Activated CD4-positive, alpha-beta T cell treated with anti-CD3 and anti-CD28 coated beads, Interleukin-2, amount 50 U/mL, for 16 hours (primary cell): ENCODE results near the gene ARHGEF12.
A peak's percentile ranks its signal among the peaks of the same experiment; 100 is the strongest.
"Not testable (repeated sequence)": the region's sequence is repeated elsewhere in the genome, so short reads cannot be mapped to it uniquely, and the experiment has no call there.

Experiments used
- DNase-seq: peaks from one replicate; pipeline ENCODE4 v3.0.0-alpha.2; 2020

Gene ARHGEF12

GRCh38 chr11:120501976-120502755, 166.0 kb downstream of the ARHGEF12 start:
- no peak for DNase-seq

DNA sequence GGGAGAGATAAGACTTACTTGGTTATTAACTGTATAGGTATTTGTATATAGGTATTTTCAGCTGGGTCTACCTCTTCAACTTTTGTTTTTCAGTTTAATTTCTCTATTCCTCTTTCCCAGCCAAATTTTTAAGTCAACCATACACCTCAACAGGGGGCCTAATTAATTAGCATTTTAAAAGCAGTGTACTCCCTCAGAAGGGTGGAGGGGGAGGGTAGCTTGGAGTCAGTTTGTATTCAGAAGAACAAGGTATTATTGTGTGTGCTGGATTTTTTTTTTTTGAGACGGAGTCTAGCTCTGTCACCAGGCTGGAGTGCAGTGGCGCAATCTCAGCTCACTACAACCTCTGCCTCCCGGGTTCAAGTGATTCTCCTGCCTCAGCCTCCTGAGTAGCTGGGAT, 167.3 kb downstream of the ARHGEF12 start:
- not testable (repeated sequence) for DNase-seq

DNA sequence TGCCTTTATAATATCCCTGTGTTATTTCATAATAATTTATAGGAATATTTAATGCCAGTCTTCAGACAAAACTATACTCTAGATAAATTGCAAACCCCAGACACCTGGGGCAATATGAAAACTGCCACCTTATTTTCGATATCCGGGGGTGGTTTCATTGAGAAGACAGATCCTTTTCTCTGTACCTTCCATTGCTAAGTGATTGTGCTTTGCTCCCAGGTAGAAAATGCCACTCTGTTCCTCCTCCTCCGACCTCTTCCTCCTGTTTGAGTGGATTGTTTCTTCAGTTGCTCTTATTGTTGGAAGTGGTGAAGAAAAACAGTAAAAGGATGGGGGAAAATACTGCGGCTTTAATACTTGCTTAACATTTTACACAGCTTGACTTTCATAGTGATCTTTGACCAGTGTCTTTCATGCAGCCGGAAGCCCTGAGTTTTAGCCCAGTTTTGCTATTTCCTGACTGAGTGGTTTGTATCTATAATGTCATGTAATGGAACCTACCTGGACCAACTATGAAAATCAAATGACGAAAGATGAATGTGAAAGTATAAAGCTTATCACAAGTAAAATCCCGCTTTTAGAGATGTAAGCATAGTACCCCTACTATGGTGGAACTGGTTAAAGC, 169.7 kb downstream of the ARHGEF12 start:
- DNase-seq: no peak

DNA sequence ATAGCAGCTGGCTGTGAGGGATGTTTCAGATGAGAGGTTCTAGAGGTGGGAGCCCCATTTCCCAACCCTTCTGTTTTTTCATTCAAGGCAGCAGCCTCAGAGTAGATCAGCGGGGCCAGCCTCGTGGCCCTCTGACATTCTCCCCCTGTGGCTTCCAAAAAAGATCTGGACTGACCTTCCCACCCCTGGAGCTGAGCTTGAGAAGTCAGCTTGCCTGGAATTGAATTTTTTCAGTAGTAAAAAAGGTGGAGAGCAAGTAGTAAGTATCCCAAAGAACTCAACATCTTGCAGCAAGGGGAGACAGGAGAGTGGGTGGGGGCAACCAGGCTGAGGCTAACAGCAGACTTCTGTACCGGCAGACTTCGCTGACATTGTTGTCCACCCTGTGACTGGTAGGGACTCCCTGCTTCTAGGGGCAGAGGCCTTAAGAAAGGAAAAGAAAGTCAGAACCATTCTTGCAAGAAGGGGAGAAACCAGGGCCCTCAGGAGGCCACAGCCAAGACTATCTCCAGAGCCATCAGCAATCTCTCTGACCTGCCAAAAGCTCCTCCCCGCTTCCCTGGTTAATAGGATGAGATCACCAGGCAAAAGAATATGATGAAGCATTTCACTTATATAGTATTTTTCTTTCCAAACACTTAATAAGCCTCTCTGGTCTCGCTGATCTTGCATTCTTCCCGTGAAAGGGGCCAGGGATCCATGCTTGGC, 173.3 kb downstream of the ARHGEF12 start:
- no peak for DNase-seq

- DNase-seq: no peak
Measured at GRCh38 chr11:120510406-120511115, 174.3 kb downstream of the ARHGEF12 start.

GRCh38 chr11:120511116-120511819, 175.1 kb downstream of the ARHGEF12 start, which contains the start of gene GRIK4:
TSS of gene GRIK4 (plus strand) at chr11:120511748. CDS start at chr11:120660319, 148,571 bp downstream.
- DNase-seq: peak; percentile 75

GRCh38 chr11:120511820-120512738, 175.9 kb downstream of the ARHGEF12 start:
- DNase-seq: no peak

DNA sequence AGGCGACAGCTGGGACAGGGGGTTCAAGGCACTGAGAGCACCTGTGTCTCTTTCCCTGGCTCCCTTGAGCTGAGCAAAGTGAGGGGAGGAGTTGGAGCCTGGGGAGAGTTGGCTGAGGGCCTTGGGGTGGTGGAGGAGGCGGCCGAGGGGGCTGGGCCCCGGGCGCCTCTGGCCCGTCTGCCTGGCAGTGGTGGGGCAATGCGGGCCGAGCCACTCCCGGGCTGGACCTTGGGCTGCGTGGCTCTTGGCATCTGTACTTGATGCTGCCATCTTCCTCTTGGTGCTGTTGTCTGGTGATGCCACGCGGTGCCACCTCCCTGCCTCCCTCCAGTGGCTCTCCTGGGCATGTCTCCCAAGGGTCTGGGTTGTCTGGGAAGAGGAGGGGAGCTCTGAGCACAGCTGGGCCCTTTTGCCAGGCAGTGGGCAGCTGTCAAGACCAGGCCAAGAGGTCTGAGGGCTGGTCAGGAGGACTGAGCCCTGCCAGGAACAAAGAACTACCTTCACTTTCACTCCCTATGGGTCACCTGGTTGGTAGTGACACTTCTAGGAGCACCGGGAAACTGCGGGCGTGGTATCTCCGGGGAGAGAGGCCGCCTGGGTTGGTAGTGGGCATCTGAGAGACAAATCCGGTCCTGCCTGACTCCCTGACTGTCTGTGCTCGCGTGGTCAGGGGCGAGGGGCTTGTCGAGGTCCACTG, 176.7 kb downstream of the ARHGEF12 start:
- no peak for DNase-seq

DNA sequence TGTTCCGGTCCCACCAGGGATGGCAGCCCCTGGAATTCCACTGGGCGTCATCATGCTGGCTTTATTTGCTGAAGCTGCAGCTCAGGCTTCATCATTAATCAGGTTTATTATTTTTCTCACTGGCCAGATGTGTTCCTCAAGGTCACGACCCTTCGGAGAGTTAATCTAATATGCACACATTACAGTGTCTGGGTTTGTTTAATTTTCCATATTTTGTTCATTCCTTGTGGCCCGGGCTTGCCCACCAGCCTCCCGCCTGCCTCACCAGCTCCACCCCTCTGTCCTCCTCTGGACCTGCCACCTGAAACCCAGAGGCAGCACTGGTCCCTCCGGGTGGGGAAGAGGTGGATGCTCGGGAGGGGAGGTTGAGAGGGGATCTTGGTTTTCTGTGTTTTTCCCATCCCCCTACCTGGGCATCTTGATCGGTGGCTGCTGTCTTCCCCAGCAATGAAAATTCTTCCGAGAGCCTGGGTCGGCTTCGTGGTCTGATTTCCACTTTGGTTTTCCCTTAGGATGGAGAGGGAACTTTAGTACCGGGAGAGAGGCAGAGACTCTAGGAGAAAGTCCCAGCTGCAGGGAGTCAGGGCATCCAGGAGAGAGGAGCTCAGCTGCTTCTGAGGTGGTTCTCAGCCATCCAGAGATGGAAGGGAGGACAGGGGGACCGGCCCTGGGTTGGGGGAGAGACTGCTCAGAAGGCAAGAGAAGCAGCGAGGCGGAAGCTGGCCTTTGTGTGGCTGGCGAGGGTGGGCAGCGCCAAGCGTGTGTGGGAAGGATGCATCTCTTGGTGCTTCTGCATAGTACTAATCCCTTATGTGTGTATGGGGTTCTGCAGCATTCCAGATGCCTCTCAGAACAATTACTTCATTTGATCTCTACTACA, 177.5 kb downstream of the ARHGEF12 start:
- DNase-seq: no peak

DNA sequence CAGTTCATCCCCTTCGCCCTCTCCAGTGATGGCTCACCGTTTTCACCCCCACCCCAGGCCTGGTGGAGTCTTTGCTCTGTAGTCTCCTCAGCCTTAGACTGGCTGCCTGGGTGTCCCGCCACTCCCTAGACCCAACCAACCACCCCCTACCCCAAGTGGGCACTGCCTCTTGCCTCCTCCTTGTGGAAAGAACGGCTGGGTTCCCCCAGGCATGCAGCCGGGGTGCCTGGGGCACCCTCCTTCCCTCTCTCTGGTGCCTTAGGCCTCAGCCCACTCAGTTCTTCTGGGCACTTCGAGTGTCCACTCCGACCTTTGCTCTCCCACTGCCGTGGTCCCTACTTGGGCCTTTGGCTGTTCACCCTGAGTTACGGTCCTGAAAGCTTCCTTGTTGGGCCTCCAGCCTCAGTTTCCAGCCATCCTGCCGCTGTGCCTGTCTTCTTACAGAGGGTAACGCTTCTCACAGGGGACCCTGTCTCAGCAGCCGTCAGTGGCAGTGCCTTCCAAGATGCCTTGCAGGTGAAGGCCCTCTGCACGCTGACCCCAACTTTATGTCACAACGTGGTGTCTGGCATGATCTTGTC, 178.4 kb downstream of the ARHGEF12 start:
- DNase-seq: no peak

DNA sequence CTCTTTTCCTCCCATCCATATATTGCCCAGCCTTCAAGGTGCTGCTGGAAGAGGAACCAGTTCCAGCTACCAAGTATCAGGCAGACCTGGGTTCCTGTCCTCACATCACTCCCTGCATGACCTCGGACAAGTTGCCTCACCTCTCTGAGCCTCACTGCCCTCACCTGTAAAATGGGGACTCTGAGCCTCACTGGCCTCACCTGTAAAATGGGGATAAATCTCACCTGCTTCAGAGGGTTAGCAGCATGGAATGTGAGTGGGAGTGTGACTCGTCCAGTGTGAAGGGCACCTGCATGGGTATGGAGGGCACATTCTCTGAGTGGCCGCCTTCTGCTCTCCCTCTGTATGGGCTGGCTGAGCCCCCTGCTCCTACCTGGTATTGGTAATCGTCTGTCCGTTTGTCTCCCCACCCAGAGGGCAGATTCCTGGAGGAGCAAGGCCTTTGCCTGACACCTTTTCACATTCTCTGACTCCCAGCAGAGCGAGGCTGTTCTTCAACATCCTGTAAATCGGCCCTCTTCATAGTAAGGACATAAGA, 179.0 kb downstream of the ARHGEF12 start:
- no peak for DNase-seq

- DNase-seq: no peak
Measured at GRCh38 chr11:120516461-120517389, 180.5 kb downstream of the ARHGEF12 start.

DNA sequence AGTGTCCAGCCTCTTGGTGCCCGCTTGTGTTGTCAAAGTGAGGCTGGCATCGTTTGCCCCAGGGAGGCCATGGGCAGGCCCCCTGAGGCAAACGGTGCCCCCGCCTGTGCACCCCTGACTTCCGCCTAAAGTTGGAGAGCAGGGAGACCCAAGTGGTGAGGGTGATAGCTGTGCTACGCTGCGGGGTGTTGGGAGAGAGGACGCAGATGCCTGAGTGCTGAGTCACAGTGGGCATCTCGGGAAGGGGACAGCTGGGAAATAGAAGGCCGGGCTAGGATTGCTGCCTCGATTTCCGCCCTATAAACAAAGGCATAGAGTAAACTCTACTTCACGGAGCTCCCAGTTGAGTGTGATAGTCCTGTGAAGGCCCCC, 181.2 kb downstream of the ARHGEF12 start:
- DNase-seq: no peak

DNA sequence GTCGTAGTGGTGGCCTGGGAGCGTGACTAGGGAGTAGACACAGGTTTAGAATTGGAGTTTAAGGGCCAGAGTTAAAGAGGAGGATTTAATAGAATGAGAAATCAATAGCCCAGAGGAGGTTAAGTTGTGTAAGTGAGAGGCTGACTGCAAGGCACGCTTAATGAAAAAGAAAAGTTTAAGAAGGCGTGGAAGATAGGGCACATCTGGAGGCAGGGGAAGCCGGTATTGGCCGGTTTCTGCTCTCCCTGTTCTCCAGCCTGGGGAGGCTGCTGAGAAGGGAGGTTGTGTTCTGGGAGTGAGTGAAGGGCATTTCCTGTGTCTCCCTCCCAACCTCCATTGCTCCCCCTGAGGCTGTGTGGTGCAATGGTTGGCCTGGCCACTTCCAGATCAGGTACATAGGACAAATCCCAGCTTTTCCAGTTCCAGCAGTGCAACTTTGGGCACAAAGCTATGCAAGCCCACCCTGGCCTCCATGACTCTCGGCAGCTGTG, 181.6 kb downstream of the ARHGEF12 start:
- no peak for DNase-seq

GRCh38 chr11:120518356-120518755, 182.1 kb downstream of the ARHGEF12 start:
- no peak for DNase-seq

DNA sequence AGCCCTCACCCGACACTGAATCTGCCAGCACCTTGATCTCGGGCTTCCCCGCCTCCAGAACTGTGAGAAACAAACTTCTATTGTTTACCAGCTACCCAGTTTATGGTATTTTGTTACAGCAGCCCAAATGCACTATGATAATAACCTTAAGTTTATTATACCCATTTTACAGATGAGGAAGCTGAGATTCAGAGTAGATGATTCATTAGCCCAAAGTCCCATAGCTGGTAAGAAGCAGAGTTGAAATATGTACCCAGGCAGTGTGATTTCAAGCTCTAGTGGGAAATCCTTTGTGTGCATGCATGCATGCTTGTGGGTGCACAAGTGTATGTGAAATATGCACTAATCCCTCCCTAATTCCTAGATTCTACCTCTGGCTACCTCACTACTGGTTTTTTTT, 183.3 kb downstream of the ARHGEF12 start:
- DNase-seq: no peak

DNA sequence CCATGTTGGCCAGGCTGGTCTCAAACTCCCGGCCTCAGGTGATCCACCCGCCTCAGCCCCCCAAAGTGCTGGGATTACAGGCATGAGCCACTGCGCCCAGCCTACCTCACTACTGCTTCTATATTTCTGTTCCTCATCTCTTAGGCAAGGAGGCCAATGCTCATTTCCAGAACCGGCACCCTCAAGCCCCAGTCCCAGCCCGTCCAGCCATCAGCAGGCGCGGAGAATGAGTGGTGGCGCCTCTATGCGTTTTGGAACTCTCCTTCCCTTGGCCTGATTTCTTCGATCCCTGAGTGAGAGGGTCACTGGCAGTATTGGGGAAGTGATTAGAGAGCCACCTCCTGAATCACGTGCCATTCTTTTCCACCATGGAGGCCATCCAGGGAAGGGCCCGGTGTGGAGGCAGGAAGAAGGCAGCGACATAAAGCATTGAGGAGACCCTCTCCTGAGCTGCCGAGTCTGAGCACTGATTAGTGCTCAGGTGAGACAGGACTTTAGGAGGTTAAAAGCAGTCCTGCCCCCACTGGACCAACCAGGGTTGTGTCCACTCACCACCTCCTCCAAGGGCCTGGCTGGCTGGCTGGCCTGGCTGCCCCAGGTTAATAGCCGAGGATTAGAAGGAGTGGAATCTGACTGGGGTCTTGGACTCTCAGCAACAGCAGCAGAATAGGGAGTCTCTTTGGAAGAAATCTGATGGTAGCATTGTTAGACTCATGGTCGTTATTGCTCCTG, 184.0 kb downstream of the ARHGEF12 start:
- DNase-seq: no peak
